VCaP (cell line): Measurements from ENCODE around the gene ARMC3.

Experiments
- H3K27ac ChIP-seq: fragments of 450-650 bp; 2 replicates; pipeline ENCODE4 v1.5.1; 2017
- TF ChIP-seq, protein P1 (sequence below): fragments of 450-650 bp; conservative IDR thresholded peaks from 2 replicates; pipeline ENCODE4 v1.5.1; 2017; ENCODE audit warnings: mild to moderate bottlenecking, moderate library complexity

ARMC3 gene, protein sequence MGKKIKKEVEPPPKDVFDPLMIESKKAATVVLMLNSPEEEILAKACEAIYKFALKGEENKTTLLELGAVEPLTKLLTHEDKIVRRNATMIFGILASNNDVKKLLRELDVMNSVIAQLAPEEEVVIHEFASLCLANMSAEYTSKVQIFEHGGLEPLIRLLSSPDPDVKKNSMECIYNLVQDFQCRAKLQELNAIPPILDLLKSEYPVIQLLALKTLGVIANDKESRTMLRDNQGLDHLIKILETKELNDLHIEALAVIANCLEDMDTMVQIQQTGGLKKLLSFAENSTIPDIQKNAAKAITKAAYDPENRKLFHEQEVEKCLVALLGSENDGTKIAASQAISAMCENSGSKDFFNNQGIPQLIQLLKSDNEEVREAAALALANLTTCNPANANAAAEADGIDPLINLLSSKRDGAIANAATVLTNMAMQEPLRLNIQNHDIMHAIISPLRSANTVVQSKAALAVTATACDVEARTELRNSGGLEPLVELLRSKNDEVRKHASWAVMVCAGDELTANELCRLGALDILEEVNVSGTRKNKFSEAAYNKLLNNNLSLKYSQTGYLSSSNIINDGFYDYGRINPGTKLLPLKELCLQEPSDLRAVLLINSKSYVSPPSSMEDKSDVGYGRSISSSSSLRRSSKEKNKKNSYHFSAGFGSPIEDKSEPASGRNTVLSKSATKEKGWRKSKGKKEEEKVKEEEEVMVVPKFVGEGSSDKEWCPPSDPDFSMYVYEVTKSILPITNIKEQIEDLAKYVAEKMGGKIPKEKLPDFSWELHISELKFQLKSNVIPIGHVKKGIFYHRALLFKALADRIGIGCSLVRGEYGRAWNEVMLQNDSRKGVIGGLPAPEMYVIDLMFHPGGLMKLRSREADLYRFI

GRCh38 chr10:22927661-22928403, at the start of gene ARMC3:
Gene ARMC3, plus strand, starts transcription at chr10:22928053. Its CDS starts 3,944 bp downstream, at chr10:22931997.
- TF ChIP-seq, protein P1, sequence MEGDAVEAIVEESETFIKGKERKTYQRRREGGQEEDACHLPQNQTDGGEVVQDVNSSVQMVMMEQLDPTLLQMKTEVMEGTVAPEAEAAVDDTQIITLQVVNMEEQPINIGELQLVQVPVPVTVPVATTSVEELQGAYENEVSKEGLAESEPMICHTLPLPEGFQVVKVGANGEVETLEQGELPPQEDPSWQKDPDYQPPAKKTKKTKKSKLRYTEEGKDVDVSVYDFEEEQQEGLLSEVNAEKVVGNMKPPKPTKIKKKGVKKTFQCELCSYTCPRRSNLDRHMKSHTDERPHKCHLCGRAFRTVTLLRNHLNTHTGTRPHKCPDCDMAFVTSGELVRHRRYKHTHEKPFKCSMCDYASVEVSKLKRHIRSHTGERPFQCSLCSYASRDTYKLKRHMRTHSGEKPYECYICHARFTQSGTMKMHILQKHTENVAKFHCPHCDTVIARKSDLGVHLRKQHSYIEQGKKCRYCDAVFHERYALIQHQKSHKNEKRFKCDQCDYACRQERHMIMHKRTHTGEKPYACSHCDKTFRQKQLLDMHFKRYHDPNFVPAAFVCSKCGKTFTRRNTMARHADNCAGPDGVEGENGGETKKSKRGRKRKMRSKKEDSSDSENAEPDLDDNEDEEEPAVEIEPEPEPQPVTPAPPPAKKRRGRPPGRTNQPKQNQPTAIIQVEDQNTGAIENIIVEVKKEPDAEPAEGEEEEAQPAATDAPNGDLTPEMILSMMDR: no peak

GRCh38 chr10:22891797-22892196, 36.1 kb upstream of the ARMC3 start:
- TF ChIP-seq, protein P1: no peak
- no peak overlapping the region for H3K27ac ChIP-seq

More at GRCh38 chr10:22927661-22928403, at the start of gene ARMC3:
- peak within 1 kb of the TSS; percentile 21; the same call in 1 of the 2 replicates for H3K27ac ChIP-seq

GRCh38 chr10:22893781-22894180, 34.1 kb upstream of the ARMC3 start:
- H3K27ac ChIP-seq: no peak overlapping the region
- TF ChIP-seq, protein P1: no peak

- H3K27ac ChIP-seq: no peak overlapping the region
These were observed 33.1 kb upstream of the ARMC3 start for GRCh38 chr10:22894714-22895113.

GRCh38 chr10:22895252-22895651, 32.6 kb upstream of the ARMC3 start:
- no peak overlapping the region for H3K27ac ChIP-seq
- TF ChIP-seq, protein P1: no peak

More at GRCh38 chr10:22894714-22895113, 33.1 kb upstream of the ARMC3 start:
- TF ChIP-seq, protein P1: no peak

DNA sequence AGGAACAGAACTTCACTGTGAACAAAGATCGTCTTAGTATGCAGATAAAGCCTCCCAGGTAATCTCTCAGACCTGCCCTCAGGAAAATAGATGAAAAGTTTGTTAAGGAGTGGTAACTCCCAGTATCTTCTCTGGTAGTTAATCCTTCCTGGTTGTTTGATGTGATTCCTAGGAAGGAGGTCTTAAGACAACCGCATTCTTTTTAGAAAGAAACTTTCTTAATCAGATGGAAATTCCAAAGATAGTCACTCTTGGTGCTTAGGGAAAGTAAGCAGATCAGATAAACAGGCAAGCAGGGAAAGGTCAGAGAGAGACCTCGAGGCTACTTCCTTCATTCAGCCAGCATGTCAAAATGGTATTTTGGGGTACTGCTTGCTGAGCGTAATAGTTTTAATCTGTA, 30.5 kb upstream of the ARMC3 start:
- no peak overlapping the region for H3K27ac ChIP-seq
- TF ChIP-seq, protein P1: no peak
